Measurements from ENCODE around the gene LGALS8. TPM values are rescaled to one million over a fixed set of nuclear protein-coding genes. Genes with fewer than 3 reads are reported as not detected.
A peak's percentile ranks its signal among the peaks of the same experiment; 100 is the strongest.

LGALS8 gene
- total RNA-seq, 1 donor from 2014 or later = 94.5 TPM

GRCh38 chr1:236548452-236548851 lies 24.7 kb downstream of the LGALS8 start:
- no peaks in the 10 kb centered on the region for H3K4me1 Mint-ChIP-seq (ENCODE audit: unreplicated experiment)
- H3K36me3 Mint-ChIP-seq (ENCODE audit: low read depth, unreplicated experiment) = peaks cover 51% of the 10 kb centered on the region
- no peak for DNase-seq (ENCODE audit: low spot score)
- peak overlapping the region; percentile 20 for H3K4me3 Mint-ChIP-seq (ENCODE audit: unreplicated experiment)
- no peak overlapping the region for H3K27ac Mint-ChIP-seq (ENCODE audit: unreplicated experiment)
- no peaks in the 10 kb centered on the region for H3K9me3 Mint-ChIP-seq (ENCODE audit: unreplicated experiment)
- no peaks in the 10 kb centered on the region for H3K27me3 Mint-ChIP-seq (ENCODE audit: unreplicated experiment)
- no peak for TF ChIP-seq CTCF (IDR thresholded peaks at IDR 0.05; ENCODE audit: unreplicated experiment)

- no peak for TF ChIP-seq CTCF (IDR thresholded peaks at IDR 0.05; ENCODE audit: unreplicated experiment)
- Mint-ChIP-seq H3K4me3 (ENCODE audit: unreplicated experiment) (no peak overlapping the region), H3K4me1 (ENCODE audit: unreplicated experiment) (no peaks in the 10 kb centered on the region), H3K9me3 (ENCODE audit: unreplicated experiment) (no peaks in the 10 kb centered on the region), H3K36me3 (ENCODE audit: low read depth, unreplicated experiment) (peaks cover 46% of the 10 kb centered on the region), H3K27ac (ENCODE audit: unreplicated experiment) (no peak overlapping the region), H3K27me3 (ENCODE audit: unreplicated experiment) (no peaks in the 10 kb centered on the region)
- no peak for DNase-seq (ENCODE audit: low spot score)
These were observed 27.4 kb downstream of the LGALS8 start for GRCh38 chr1:236550961-236551851.

- TF ChIP-seq CTCF (IDR thresholded peaks at IDR 0.05; ENCODE audit: unreplicated experiment) = no peak
- no peak for DNase-seq (ENCODE audit: low spot score)
- Mint-ChIP-seq H3K4me1 (ENCODE audit: unreplicated experiment) (no peaks in the 10 kb centered on the region), H3K27ac (ENCODE audit: unreplicated experiment) (no peak overlapping the region), H3K9me3 (ENCODE audit: unreplicated experiment) (no peaks in the 10 kb centered on the region), H3K4me3 (ENCODE audit: unreplicated experiment) (no peak overlapping the region), H3K36me3 (ENCODE audit: low read depth, unreplicated experiment) (peaks cover 50% of the 10 kb centered on the region), H3K27me3 (ENCODE audit: unreplicated experiment) (no peaks in the 10 kb centered on the region)
These were observed 28.3 kb downstream of the LGALS8 start for GRCh38 chr1:236552096-236552495.

- DNase-seq (ENCODE audit: low spot score) = no peak
- H3K27me3 Mint-ChIP-seq (ENCODE audit: unreplicated experiment) = no peaks in the 10 kb centered on the region
- H3K27ac Mint-ChIP-seq (ENCODE audit: unreplicated experiment) = no peak overlapping the region
- no peak for TF ChIP-seq CTCF (IDR thresholded peaks at IDR 0.05; ENCODE audit: unreplicated experiment)
- no peaks in the 10 kb centered on the region for H3K9me3 Mint-ChIP-seq (ENCODE audit: unreplicated experiment)
- H3K4me3 Mint-ChIP-seq (ENCODE audit: unreplicated experiment) = no peak overlapping the region
- peaks cover 42% of the 10 kb centered on the region for H3K36me3 Mint-ChIP-seq (ENCODE audit: low read depth, unreplicated experiment)
- H3K4me1 Mint-ChIP-seq (ENCODE audit: unreplicated experiment) = no peaks in the 10 kb centered on the region
These were observed 29.1 kb downstream of the LGALS8 start for GRCh38 chr1:236552901-236553300.

GRCh38 chr1:236553370-236553769 lies 29.6 kb downstream of the LGALS8 start:
- Mint-ChIP-seq H3K9me3 (ENCODE audit: unreplicated experiment) (no peaks in the 10 kb centered on the region), H3K4me3 (ENCODE audit: unreplicated experiment) (no peak overlapping the region), H3K27me3 (ENCODE audit: unreplicated experiment) (no peaks in the 10 kb centered on the region), H3K36me3 (ENCODE audit: low read depth, unreplicated experiment) (peaks cover 45% of the 10 kb centered on the region), H3K27ac (ENCODE audit: unreplicated experiment) (no peak overlapping the region), H3K4me1 (ENCODE audit: unreplicated experiment) (no peaks in the 10 kb centered on the region)
- TF ChIP-seq CTCF (IDR thresholded peaks at IDR 0.05; ENCODE audit: unreplicated experiment) = no peak
- DNase-seq (ENCODE audit: low spot score) = no peak
